ENCODE results near the gene PPEF1. TPM values are rescaled to one million over a fixed set of nuclear protein-coding genes. Genes with fewer than 3 reads are reported as not detected.
A peak's percentile ranks its signal among the peaks of the same experiment; 100 is the strongest.

Gene PPEF1
- total RNA-seq, 1 donor from 2014 or later = not detected

GRCh38 chrX:18676470-18676869 is 31.0 kb upstream of the PPEF1 start:
- no peaks in the 10 kb centered on the region for H4K20me1 ChIP-seq (ENCODE audit: insufficient read depth, low read length)
- H3K79me2 ChIP-seq (ENCODE audit: insufficient read depth, low read length) = no peaks in the 10 kb centered on the region
- no peak overlapping the region for H3K9ac ChIP-seq (ENCODE audit: low read length)
- DNase-seq (ENCODE audit: low read depth) (no peak), FAIRE-seq (no peak)
- H3K4me1 ChIP-seq (ENCODE audit: insufficient read depth, low read length) = no peaks in the 10 kb centered on the region
- no peaks in the 10 kb centered on the region for H3K36me3 Mint-ChIP-seq (ENCODE audit: low read depth, unreplicated experiment)
- H3K27ac Mint-ChIP-seq (ENCODE audit: unreplicated experiment) = no peak overlapping the region
- TF ChIP-seq CTCF (IDR thresholded peaks at IDR 0.05; ENCODE audit: insufficient read depth, low read depth, low read length) (peak; percentile 24), EZH2 (IDR thresholded peaks at IDR 0.05; ENCODE audit: insufficient read depth, low read length) (no peak)
- H2AFZ ChIP-seq (ENCODE audit: low read depth, low read length) = no peak overlapping the region
- H3K4me3 ChIP-seq (ENCODE audit: insufficient read depth, low read depth, low read length) = no peak overlapping the region
- H3K36me3 ChIP-seq (ENCODE audit: insufficient read depth, low read length) = no peaks in the 10 kb centered on the region
- no peaks in the 10 kb centered on the region for H3K4me1 Mint-ChIP-seq (ENCODE audit: low read depth, unreplicated experiment)
- no peak overlapping the region for H3K4me3 Mint-ChIP-seq (ENCODE audit: unreplicated experiment)
- no peaks in the 10 kb centered on the region for H3K9me3 ChIP-seq (ENCODE audit: insufficient read depth, low read depth, low read length)
- no peaks in the 10 kb centered on the region for H3K27me3 ChIP-seq (ENCODE audit: insufficient read depth, low read length)
- no peaks in the 10 kb centered on the region for H3K27me3 Mint-ChIP-seq (ENCODE audit: low read depth, unreplicated experiment)
- H3K4me2 ChIP-seq (ENCODE audit: low read length) = no peak overlapping the region
- no peaks in the 10 kb centered on the region for H3K9me3 Mint-ChIP-seq (ENCODE audit: unreplicated experiment)
- H3K27ac ChIP-seq (ENCODE audit: low read depth, low read length) = no peak overlapping the region

- Histone ChIP-seq H3K4me1 (ENCODE audit: insufficient read depth, low read length) (no peaks in the 10 kb centered on the region), H3K9ac (ENCODE audit: low read length) (no peak overlapping the region), H3K36me3 (ENCODE audit: insufficient read depth, low read length) (no peaks in the 10 kb centered on the region), H3K4me3 (ENCODE audit: insufficient read depth, low read depth, low read length) (no peak overlapping the region), H4K20me1 (ENCODE audit: insufficient read depth, low read length) (no peaks in the 10 kb centered on the region), H3K27ac (ENCODE audit: low read depth, low read length) (no peak overlapping the region), H3K9me3 (ENCODE audit: insufficient read depth, low read depth, low read length) (no peaks in the 10 kb centered on the region), H3K27me3 (ENCODE audit: insufficient read depth, low read length) (no peaks in the 10 kb centered on the region), H3K79me2 (ENCODE audit: insufficient read depth, low read length) (no peaks in the 10 kb centered on the region), H2AFZ (ENCODE audit: low read depth, low read length) (no peak overlapping the region), H3K4me2 (ENCODE audit: low read length) (no peak overlapping the region)
- Mint-ChIP-seq H3K9me3 (ENCODE audit: unreplicated experiment) (no peaks in the 10 kb centered on the region), H3K4me1 (ENCODE audit: low read depth, unreplicated experiment) (no peaks in the 10 kb centered on the region), H3K4me3 (ENCODE audit: unreplicated experiment) (no peak overlapping the region), H3K27me3 (ENCODE audit: low read depth, unreplicated experiment) (no peaks in the 10 kb centered on the region), H3K36me3 (ENCODE audit: low read depth, unreplicated experiment) (no peaks in the 10 kb centered on the region), H3K27ac (ENCODE audit: unreplicated experiment) (no peak overlapping the region)
- FAIRE-seq (peak; percentile 82), DNase-seq (ENCODE audit: low read depth) (no peak)
- TF ChIP-seq CTCF (IDR thresholded peaks at IDR 0.05; ENCODE audit: insufficient read depth, low read depth, low read length) (no peak), EZH2 (IDR thresholded peaks at IDR 0.05; ENCODE audit: insufficient read depth, low read length) (no peak)
These were observed 30.1 kb upstream of the PPEF1 start for GRCh38 chrX:18677161-18677869.

- H3K79me2 ChIP-seq (ENCODE audit: insufficient read depth, low read length) = no peaks in the 10 kb centered on the region
- H3K27ac Mint-ChIP-seq (ENCODE audit: unreplicated experiment) = no peak overlapping the region
These were observed 25.4 kb upstream of the PPEF1 start for GRCh38 chrX:18681996-18682395.

More at GRCh38 chrX:18681996-18682395, 25.4 kb upstream of the PPEF1 start:
- Mint-ChIP-seq H3K9me3 (ENCODE audit: unreplicated experiment) (peaks cover 3% of the 10 kb centered on the region), H3K36me3 (ENCODE audit: low read depth, unreplicated experiment) (no peaks in the 10 kb centered on the region), H3K4me1 (ENCODE audit: low read depth, unreplicated experiment) (no peaks in the 10 kb centered on the region), H3K27me3 (ENCODE audit: low read depth, unreplicated experiment) (no peaks in the 10 kb centered on the region), H3K4me3 (ENCODE audit: unreplicated experiment) (no peak overlapping the region)
- Histone ChIP-seq H3K9ac (ENCODE audit: low read length) (no peak overlapping the region), H3K9me3 (ENCODE audit: insufficient read depth, low read depth, low read length) (no peaks in the 10 kb centered on the region), H4K20me1 (ENCODE audit: insufficient read depth, low read length) (no peaks in the 10 kb centered on the region), H3K27me3 (ENCODE audit: insufficient read depth, low read length) (no peaks in the 10 kb centered on the region), H3K4me1 (ENCODE audit: insufficient read depth, low read length) (no peaks in the 10 kb centered on the region), H3K4me2 (ENCODE audit: low read length) (no peak overlapping the region), H3K27ac (ENCODE audit: low read depth, low read length) (no peak overlapping the region), H3K4me3 (ENCODE audit: insufficient read depth, low read depth, low read length) (no peak overlapping the region), H2AFZ (ENCODE audit: low read depth, low read length) (no peak overlapping the region), H3K36me3 (ENCODE audit: insufficient read depth, low read length) (no peaks in the 10 kb centered on the region)
- peak; percentile 64 for FAIRE-seq
- no peak for TF ChIP-seq EZH2 (IDR thresholded peaks at IDR 0.05; ENCODE audit: insufficient read depth, low read length)
- TF ChIP-seq CTCF (IDR thresholded peaks at IDR 0.05; ENCODE audit: insufficient read depth, low read depth, low read length) = no peak
- no peak for DNase-seq (ENCODE audit: low read depth)
